Stimulated activated memory B cell treated with anti-CD40 and anti-IgM and Interleukin-4, amounts not matched to agents 10 μg/mL and 1 μg/mL and 100 μg/mL, for 72 hours (primary cell): ENCODE data around the gene IQCM.

Source experiments
- ATAC-seq: fragments of 150-1000 bp; cut with Tn5 transposase; 2 replicates; pipeline ENCODE4 v1.10.0; 2021
- H3K27ac Mint-ChIP-seq: one replicate; pipeline ENCODE4 v1.8.0; 2022; ENCODE audit warnings: mild to moderate bottlenecking, mixed read lengths
- H3K27me3 Mint-ChIP-seq: one replicate; pipeline ENCODE4 v1.8.0; 2022; ENCODE audit warnings: mixed read lengths
- H3K36me3 Mint-ChIP-seq: one replicate; pipeline ENCODE4 v1.8.0; 2022; ENCODE audit warnings: mixed read lengths
- H3K4me1 Mint-ChIP-seq: one replicate; pipeline ENCODE4 v1.8.0; 2022; ENCODE audit warnings: mixed read lengths
- H3K4me3 Mint-ChIP-seq: one replicate; pipeline ENCODE4 v1.8.0; 2022; ENCODE audit warnings: mild to moderate bottlenecking, moderate library complexity, mixed read lengths
- H3K9me3 Mint-ChIP-seq: one replicate; pipeline ENCODE4 v1.8.0; 2022; ENCODE audit warnings: mixed read lengths

The IQCM gene

DNA sequence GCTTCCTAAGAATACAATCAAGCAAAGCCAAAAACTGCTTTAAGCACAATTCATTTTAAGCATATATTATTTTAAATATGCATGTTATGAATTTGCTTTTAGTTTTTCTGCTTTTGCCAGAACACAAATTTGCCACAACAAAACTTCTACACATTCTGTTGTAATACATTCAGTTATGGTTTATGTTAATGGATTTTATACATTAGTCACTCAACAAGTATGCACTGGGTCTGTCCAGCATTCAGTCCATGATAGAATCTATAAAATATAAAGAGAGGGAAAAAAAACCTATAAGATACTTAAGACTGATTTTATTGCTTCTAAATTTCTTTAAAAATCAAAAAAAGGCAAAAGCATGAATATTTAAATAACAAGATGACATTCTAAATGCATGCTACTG lies 22.2 kb downstream of the IQCM start:
- no peak overlapping the region for H3K4me3 Mint-ChIP-seq
- no peak overlapping the region for H3K27ac Mint-ChIP-seq
- no peaks in the 10 kb centered on the region for H3K9me3 Mint-ChIP-seq
- no peaks in the 10 kb centered on the region for H3K36me3 Mint-ChIP-seq
- H3K4me1 Mint-ChIP-seq, result no peaks in the 10 kb centered on the region
- no peaks in the 10 kb centered on the region for H3K27me3 Mint-ChIP-seq
- ATAC-seq, result no peak

DNA sequence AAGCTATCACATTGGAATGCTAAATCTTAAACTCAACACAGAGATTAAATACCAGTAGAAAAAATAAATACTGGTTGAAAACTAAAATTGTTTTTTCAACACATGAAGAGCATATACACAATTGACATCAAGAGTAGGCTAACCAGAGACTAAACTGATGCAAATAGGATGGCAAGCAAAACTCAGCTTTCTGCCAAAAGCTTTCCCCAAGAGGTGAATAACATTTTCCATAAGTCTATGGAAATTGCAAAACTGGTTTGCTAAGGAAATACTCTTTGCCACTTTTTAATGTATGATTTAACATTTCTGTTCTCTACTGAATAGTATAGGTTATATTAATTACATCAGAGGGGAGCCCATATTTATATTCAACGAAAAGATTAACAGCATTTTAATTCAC lies 23.8 kb downstream of the IQCM start:
- no peaks in the 10 kb centered on the region for H3K4me1 Mint-ChIP-seq
- no peaks in the 10 kb centered on the region for H3K27me3 Mint-ChIP-seq
- no peak overlapping the region for H3K27ac Mint-ChIP-seq
- H3K4me3 Mint-ChIP-seq, result no peak overlapping the region
- no peaks in the 10 kb centered on the region for H3K36me3 Mint-ChIP-seq
- no peaks in the 10 kb centered on the region for H3K9me3 Mint-ChIP-seq
- ATAC-seq, result no peak

DNA sequence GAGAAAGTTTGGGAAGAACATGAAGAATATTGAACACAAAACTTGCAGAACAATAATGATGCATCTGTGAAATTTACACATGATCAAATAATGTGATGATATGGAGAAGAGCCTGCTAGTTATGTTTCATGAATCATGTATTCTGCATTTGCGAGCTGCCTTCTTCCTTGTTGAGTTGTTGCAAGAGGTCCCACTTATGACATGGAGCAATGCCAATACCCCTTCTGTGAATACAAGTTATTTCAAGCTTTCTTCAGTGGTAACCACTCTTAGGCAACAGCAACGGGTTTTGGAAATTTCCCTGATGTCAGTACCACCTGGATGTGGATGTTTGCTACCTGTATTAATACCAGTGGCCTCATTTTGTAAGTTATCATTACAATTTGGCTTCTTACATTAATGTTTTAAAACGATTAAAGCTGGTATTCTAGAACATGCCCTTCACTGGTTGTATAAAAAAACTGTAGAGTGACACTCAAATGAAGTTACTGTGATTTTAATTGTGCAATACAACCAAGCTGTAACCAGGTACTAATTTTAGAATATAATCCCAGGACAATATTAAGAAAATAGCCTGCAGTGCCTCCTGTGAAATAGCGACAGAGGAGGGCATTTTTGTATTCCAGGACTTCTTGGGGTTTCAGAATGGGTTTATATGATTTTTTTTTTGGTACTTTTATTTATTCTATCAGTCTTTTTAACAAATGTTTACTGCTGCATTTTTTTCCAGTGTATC lies 25.3 kb downstream of the IQCM start:
- Mint-ChIP-seq H3K4me3 (no peak overlapping the region), H3K4me1 (no peaks in the 10 kb centered on the region), H3K36me3 (no peaks in the 10 kb centered on the region), H3K27ac (no peak overlapping the region), H3K9me3 (peaks cover 4% of the 10 kb centered on the region), H3K27me3 (no peaks in the 10 kb centered on the region)
- no peak for ATAC-seq

DNA sequence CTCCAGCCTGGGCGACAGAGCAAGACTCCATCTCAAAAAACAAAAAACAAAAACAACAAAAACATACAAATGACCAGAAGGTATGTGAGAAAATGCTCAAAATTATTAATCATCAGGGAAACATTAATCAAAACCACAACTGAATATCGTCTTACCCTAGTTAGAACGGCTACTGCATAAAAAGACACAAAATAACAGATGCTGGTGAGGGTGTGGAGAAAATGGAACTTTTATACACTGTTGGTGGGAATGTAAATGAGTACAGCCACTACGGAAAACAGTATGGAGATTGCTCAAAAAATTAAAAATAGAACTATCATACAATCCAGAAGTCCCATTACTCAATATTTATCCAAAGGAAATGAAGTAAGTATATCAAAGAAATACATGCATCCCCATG lies 27.3 kb downstream of the IQCM start:
- no peaks in the 10 kb centered on the region for H3K27me3 Mint-ChIP-seq
- no peak for ATAC-seq
- no peak overlapping the region for H3K27ac Mint-ChIP-seq
- H3K4me1 Mint-ChIP-seq, result no peaks in the 10 kb centered on the region
- H3K36me3 Mint-ChIP-seq, result no peaks in the 10 kb centered on the region
- no peak overlapping the region for H3K4me3 Mint-ChIP-seq
- peaks cover 4% of the 10 kb centered on the region for H3K9me3 Mint-ChIP-seq

DNA sequence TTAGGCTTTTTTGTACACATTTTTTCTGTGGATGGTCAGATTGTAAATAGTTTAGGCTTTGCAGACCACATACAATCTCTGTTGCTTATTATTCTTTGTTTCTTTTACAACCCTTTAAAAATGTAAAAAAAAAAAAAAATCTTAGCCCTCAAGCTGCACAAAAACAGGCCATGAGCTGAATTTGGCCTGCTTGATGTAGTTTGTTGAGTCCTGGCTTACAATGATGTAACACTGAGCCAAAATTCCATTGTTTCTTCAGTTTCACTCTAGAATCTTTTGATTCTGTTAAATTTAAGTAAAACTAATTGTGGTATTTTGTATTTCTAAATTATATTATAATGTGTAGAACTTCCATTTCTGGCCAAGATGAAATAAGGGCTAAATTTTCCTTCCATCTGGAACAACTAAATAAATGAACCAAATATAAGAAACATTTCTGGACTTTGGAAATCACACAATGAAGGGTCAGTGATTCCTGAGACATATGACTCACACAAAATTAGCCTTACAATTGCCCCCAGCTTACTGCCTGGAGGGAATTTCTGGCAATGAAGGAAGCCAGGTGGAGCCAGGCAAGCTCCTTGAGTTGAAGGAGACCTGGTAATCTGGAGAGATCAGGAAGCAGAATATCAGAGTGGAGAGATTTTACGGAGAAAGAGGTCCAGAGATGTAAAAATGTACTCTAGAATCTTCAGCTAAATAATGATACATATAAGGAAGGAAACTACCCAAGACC lies 29.8 kb downstream of the IQCM start:
- H3K36me3 Mint-ChIP-seq, result no peaks in the 10 kb centered on the region
- ATAC-seq, result no peak
- peaks cover 4% of the 10 kb centered on the region for H3K9me3 Mint-ChIP-seq
- H3K27me3 Mint-ChIP-seq, result no peaks in the 10 kb centered on the region
- H3K4me3 Mint-ChIP-seq, result no peak overlapping the region
- no peaks in the 10 kb centered on the region for H3K4me1 Mint-ChIP-seq
- no peak overlapping the region for H3K27ac Mint-ChIP-seq

DNA sequence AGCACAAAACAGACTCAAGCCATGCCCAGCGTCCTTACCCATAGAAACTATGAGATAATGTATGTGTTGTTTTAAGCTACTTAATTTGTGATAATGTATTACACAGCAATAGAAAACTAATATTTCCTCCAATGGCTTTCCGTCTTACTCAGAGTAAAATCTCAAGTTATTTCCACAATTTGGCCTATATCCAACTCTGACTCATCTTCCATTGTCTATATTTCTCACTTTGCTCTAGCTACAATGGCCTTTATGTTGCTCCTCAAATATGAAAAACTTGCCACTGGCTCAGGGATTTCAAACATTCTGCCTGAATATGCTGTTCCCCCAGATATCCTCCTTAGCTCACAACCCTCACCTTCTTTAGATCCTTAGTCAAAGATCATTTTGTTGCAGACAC lies 31.6 kb downstream of the IQCM start:
- Mint-ChIP-seq H3K9me3 (peaks cover 4% of the 10 kb centered on the region), H3K36me3 (no peaks in the 10 kb centered on the region), H3K27ac (no peak overlapping the region), H3K27me3 (no peaks in the 10 kb centered on the region), H3K4me1 (no peaks in the 10 kb centered on the region), H3K4me3 (no peak overlapping the region)
- ATAC-seq, result no peak

DNA sequence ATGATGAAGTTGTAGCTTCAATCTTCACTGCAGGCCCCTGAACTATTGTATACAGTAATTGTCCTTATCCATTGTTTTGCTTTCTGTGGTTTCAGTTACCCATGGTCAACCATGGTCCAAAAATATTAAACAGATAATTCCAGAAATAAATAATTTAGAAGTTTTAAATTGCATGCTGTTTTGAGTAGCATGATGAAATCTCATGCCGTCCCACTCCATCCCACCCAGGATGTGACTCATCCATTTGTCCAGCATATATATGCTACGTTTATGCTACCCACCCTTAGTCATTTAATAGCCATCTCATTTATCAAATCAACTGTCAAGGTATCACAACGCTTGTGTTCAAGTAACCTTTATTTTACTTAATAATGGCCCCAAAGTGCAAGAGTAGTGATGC lies 34.5 kb downstream of the IQCM start:
- H3K27me3 Mint-ChIP-seq, result no peaks in the 10 kb centered on the region
- H3K4me1 Mint-ChIP-seq, result no peaks in the 10 kb centered on the region
- H3K27ac Mint-ChIP-seq, result no peak overlapping the region
- peaks cover 2% of the 10 kb centered on the region for H3K9me3 Mint-ChIP-seq
- no peaks in the 10 kb centered on the region for H3K36me3 Mint-ChIP-seq
- no peak for ATAC-seq
- H3K4me3 Mint-ChIP-seq, result no peak overlapping the region

DNA sequence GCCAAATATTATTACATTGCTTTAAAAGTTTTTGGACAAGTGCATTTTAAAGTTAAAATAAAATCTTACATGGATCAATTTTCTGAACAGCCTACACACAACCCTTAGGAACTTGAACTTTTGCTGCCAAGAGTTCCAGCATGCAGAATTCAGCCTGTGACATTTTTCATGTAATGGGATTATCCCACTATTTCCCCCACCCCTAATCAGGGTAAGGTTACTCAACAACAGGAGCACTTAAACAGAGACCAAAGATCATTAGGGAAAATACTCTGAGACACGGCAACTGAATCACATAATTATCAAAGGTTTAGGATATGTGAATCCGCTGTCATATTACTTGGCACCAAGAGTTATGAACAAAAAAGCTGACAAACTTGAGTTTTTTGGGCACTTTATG lies 47.2 kb downstream of the IQCM start:
- Mint-ChIP-seq H3K4me3 (no peak overlapping the region), H3K27me3 (no peaks in the 10 kb centered on the region), H3K36me3 (no peaks in the 10 kb centered on the region), H3K9me3 (no peaks in the 10 kb centered on the region), H3K4me1 (no peaks in the 10 kb centered on the region), H3K27ac (no peak overlapping the region)
- ATAC-seq, result no peak

DNA sequence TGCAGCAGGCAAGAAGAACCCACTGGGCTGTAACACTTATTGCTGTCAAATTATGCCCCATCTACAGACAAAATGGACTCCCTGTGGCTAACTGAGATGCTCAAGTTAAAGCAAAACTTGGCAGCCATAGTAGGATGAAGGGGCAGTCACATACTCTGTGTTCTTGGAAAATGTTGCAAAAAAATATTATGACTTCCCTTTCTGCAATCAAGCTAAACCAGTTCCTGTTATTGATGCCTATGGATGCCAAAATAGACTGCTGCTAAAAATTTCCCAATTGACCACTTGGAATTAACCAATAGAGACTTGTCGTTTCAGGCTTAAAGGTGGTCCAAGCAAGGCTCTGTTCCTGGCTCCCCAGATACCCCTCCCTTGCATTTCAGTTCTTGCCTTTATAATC lies 49.5 kb downstream of the IQCM start:
- H3K27ac Mint-ChIP-seq, result no peak overlapping the region
- H3K4me3 Mint-ChIP-seq, result no peak overlapping the region
- H3K4me1 Mint-ChIP-seq, result no peaks in the 10 kb centered on the region
- no peaks in the 10 kb centered on the region for H3K27me3 Mint-ChIP-seq
- no peak for ATAC-seq
- H3K9me3 Mint-ChIP-seq, result no peaks in the 10 kb centered on the region
- H3K36me3 Mint-ChIP-seq, result no peaks in the 10 kb centered on the region

DNA sequence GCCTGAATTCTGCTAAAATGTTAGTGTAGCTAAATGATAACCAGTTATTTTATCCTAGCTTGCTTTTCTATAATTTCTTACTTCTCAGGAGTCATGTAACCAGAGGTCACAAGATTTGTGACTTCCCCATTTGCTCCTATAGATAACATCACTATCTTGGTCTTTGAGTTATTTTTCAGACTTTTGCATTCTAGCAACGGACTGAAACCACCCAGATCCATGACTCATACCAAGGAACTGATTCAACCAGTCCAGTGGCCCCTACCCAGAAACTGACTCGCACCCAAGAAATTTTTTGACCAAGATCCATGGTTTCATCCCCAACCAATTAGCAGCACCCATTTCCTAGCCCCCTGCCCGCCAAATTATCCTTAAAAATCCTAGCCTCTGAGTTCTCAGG lies 50.0 kb downstream of the IQCM start:
- Mint-ChIP-seq H3K36me3 (no peaks in the 10 kb centered on the region), H3K9me3 (no peaks in the 10 kb centered on the region), H3K27ac (no peak overlapping the region), H3K4me3 (no peak overlapping the region), H3K4me1 (no peaks in the 10 kb centered on the region), H3K27me3 (no peaks in the 10 kb centered on the region)
- no peak for ATAC-seq

DNA sequence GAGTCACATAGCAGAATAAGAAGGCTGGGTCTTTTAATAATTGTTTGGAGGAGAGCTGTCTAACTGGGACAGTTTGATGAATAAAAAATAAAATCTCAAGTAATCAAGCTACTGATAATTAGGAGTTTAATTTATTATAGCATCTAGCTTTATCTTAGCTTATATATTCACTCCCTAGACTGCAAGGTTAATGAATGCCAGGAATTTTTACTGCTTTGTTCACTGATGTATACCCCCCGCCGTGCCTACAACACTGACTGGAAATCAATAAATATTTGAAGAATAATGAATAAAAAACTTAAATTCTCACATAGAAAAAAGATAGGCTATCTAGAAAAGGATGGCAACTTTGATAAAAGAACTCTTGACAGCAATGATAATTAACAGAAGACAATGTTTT lies 59.7 kb downstream of the IQCM start:
- Mint-ChIP-seq H3K27me3 (no peaks in the 10 kb centered on the region), H3K36me3 (no peaks in the 10 kb centered on the region), H3K27ac (no peak overlapping the region), H3K9me3 (no peaks in the 10 kb centered on the region), H3K4me1 (no peaks in the 10 kb centered on the region), H3K4me3 (no peak overlapping the region)
- ATAC-seq, result no peak

DNA sequence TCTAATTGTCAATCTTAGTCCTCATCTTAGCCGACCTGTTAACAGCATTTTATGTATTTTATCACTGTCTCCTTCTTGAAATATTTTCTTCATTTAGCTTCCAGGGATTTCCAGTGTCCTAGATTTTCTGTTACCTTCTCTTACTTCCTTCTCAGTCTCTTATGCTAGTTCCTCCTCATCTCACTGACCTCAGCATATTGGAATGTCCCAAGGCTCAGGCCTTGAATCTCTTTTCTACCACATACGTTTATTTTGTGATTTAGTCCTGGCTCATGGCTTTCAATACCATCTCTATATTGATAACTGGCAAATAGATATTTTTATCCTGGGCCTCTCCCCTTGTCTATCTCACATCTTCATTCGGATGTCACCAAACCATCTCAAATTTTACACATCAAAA lies 61.1 kb downstream of the IQCM start:
- Mint-ChIP-seq H3K27ac (no peak overlapping the region), H3K27me3 (no peaks in the 10 kb centered on the region), H3K36me3 (no peaks in the 10 kb centered on the region), H3K4me3 (no peak overlapping the region), H3K4me1 (no peaks in the 10 kb centered on the region), H3K9me3 (no peaks in the 10 kb centered on the region)
- no peak for ATAC-seq

DNA sequence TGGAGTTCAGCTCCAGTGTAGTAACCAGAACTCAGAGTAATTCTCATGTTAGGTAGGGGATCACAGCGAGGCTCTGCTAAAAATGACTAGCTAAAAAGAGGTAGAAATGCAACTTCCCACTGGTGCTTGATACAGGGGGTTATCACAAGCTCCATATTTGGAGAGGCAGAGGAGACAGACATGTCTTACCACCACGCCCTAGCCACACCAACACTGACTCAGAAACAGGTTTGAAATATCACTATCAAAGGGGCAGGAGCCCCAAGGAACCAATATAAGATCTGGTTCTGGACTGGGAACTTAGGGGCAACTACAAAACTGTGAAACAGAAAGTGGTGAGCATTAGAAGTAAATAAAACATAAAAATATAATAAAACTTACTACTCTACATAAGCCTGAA lies 62.9 kb downstream of the IQCM start:
- no peaks in the 10 kb centered on the region for H3K36me3 Mint-ChIP-seq
- no peaks in the 10 kb centered on the region for H3K9me3 Mint-ChIP-seq
- H3K4me1 Mint-ChIP-seq, result no peaks in the 10 kb centered on the region
- H3K27ac Mint-ChIP-seq, result no peak overlapping the region
- no peaks in the 10 kb centered on the region for H3K27me3 Mint-ChIP-seq
- H3K4me3 Mint-ChIP-seq, result no peak overlapping the region
- ATAC-seq, result no peak

DNA sequence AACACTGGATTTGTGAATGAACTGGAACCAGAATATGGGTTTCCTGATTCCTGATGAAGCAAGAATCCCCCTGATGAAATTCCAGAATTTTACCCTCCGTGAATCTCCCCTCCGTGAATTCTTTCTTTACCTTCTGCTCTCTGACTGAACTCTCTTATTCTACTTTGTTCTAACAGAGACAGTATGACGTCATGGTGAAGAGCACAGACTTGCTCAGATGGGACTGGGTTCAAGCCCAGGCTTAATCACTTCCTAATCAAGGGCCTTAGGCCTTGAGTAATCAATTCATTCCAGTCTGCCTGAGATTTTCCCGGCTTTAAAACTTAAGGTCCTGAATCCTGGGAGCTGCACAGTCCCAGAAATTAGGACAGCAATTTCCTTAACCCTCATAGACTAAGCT lies 64.5 kb downstream of the IQCM start:
- H3K36me3 Mint-ChIP-seq, result no peaks in the 10 kb centered on the region
- no peak overlapping the region for H3K4me3 Mint-ChIP-seq
- H3K27ac Mint-ChIP-seq, result no peak overlapping the region
- H3K4me1 Mint-ChIP-seq, result no peaks in the 10 kb centered on the region
- no peak for ATAC-seq
- H3K27me3 Mint-ChIP-seq, result no peaks in the 10 kb centered on the region
- no peaks in the 10 kb centered on the region for H3K9me3 Mint-ChIP-seq

DNA sequence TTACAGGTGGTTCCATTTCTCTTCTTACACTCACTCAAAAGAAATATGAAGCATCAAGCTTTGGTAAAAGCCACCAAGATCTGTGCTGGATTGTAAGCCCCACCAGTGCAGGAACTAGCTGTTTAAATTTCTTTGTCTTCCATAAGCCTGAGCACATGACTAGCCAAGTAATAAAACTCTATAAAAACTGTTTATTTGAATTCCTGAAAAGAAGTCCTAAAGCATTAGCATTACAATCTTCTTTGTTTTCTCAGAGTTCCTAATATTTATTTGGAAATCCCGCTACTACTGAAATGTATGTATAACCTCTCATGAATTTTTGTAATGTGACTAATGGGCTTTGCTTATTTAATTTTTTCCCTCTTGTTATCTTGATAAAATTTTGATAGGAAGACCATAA lies 65.9 kb downstream of the IQCM start:
- Mint-ChIP-seq H3K36me3 (no peaks in the 10 kb centered on the region), H3K9me3 (no peaks in the 10 kb centered on the region), H3K4me3 (no peak overlapping the region), H3K27me3 (no peaks in the 10 kb centered on the region), H3K4me1 (no peaks in the 10 kb centered on the region), H3K27ac (no peak overlapping the region)
- no peak for ATAC-seq

DNA sequence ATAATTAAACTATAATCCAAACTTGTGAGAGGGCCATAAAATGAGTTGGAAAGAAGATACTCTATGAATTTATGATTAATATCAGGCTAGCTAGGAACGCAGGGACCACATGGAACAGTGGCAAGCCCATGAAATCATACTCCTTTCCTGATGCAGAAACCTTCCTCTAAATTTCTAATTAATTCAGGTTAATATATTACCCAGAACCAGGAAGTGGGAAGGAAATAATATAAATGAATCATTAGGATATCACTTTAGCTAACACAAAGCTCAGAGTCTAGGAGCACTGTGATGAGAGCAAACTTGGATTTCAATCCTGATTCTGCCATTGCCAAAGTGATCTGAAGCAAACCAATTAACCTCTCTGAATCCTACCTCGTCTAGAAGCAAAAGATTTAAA lies 68.0 kb downstream of the IQCM start:
- H3K27ac Mint-ChIP-seq, result no peak overlapping the region
- H3K9me3 Mint-ChIP-seq, result no peaks in the 10 kb centered on the region
- H3K36me3 Mint-ChIP-seq, result no peaks in the 10 kb centered on the region
- H3K27me3 Mint-ChIP-seq, result no peaks in the 10 kb centered on the region
- no peak overlapping the region for H3K4me3 Mint-ChIP-seq
- no peaks in the 10 kb centered on the region for H3K4me1 Mint-ChIP-seq
- ATAC-seq, result no peak
